Small intestine (tissue), 7 donors: ENCODE data around the gene EPHA4. TPM values are rescaled to one million over a fixed set of nuclear protein-coding genes. Genes with fewer than 3 reads are reported as not detected.

Experiments used
- DNase-seq, 2 donors: peaks; one replicate each; pipeline versions ENCODE4 v3.0.0 to v3.0.0-alpha.2; 2013
- FAIRE-seq: peaks from 2 replicates; lab custom pipeline; 2012; peaks lifted over from hg19 to GRCh38; lab: Jason Lieb, UNC
- H3K27ac ChIP-seq, 3 donors: one replicate each; pipeline ENCODE4 v1.5.1; 2013; ENCODE audit warnings: low read length in 2 of 3, mild to moderate bottlenecking in 2 of 3, control low read depth in 1 of 3, inconsistent platforms in 1 of 3, low read depth in 1 of 3, moderate library complexity in 1 of 3
- H3K27me3 ChIP-seq, 3 donors: one replicate each; pipeline ENCODE4 v1.6.1; 2013; ENCODE audit warnings: low read length in 3 of 3, inconsistent platforms in 1 of 3; ENCODE audit not compliant: control insufficient read depth in 3 of 3, insufficient read depth in 3 of 3
- H3K36me3 ChIP-seq, 3 donors: one replicate each; pipeline ENCODE4 v1.6.1; 2013; ENCODE audit warnings: low read length in 3 of 3, inconsistent platforms in 1 of 3, low read depth in 1 of 3, mild to moderate bottlenecking in 1 of 3, moderate library complexity in 1 of 3; ENCODE audit not compliant: control insufficient read depth in 3 of 3, insufficient read depth in 2 of 3
- H3K4me1 ChIP-seq, 3 donors: one replicate each; pipeline ENCODE4 v1.6.1; 2013; ENCODE audit warnings: low read length in 2 of 3, inconsistent platforms in 1 of 3, low read depth in 1 of 3, mild to moderate bottlenecking in 1 of 3, moderate library complexity in 1 of 3; ENCODE audit not compliant: control insufficient read depth in 3 of 3, insufficient read depth in 2 of 3
- H3K4me3 ChIP-seq, 3 donors: one replicate each; pipeline ENCODE4 v1.5.1; 2013; ENCODE audit warnings: low read length in 3 of 3, control low read depth in 1 of 3, inconsistent platforms in 1 of 3, low read depth in 1 of 3, mild to moderate bottlenecking in 1 of 3, moderate library complexity in 1 of 3
- H3K9me3 ChIP-seq, 2 donors: one replicate each; pipeline ENCODE4 v1.6.1; 2013; ENCODE audit warnings: low read depth in 1 of 2, low read length in 1 of 2; ENCODE audit not compliant: control insufficient read depth in 2 of 2, insufficient read depth in 1 of 2
- WGBS, 3 donors: extraction: QIAGEN DNeasy Blood & Tissue Kit; methylation state at CpG; one replicate each; pipeline ENCODE4 v1.1.7; 2013; 5-methylcytosine and 5-hydroxymethylcytosine counted together
- polyA plus RNA-seq, 4 donors: library from polyadenylated mRNA; stranded (reverse) in 3 of 4; unstranded in 1 of 4; fragments of 200-250 nt in 3 of 4; fragments of 120-200 nt in 1 of 4; gene quantifications; one replicate each; pipeline versions ENCODE4 v1.2.1 to v1.2.3, GENCODE V29; 2013
- donor health status: healthy with polysubstance abuse.
- donor health status: control.
- donor health status: control.
- donor health status: Bipolar disorder and iron deficiency.
- donor health status: healthy.

EPHA4 gene
- polyA plus RNA-seq, 4 donors, result 2.9 to 3.1 TPM; not detected in 2

DNA sequence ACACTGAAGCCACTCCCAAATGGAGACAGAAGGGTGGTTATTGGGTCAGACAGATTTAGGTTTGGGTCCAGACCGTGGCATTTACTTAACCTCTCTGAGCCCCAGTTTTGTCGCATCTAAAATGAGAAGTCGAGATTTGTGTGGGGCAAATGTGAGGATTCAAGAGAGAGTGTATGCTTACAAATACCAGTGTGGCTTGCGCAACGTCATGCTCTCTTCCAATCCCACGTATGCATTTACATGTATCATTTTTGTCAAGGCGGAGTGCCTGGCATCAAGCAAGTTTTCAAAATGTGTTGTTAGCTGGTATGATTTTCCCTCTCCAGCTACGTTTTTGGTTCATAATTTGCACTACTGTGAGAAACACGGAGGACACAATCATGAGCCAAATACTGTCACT lies 197.9 kb downstream of the EPHA4 start:
- DNase-seq (no peak), FAIRE-seq (no peak)
- Histone ChIP-seq H3K9me3 (no peaks in the 10 kb centered on the region), H3K27ac (no peak overlapping the region), H3K4me1 (no peaks in the 10 kb centered on the region), H3K4me3 (no peak overlapping the region), H3K36me3 (no peaks in the 10 kb centered on the region), H3K27me3 (peaks cover 0 to 6% (median 2%) of the 10 kb centered on the region in 3 donors)
- WGBS, 3 donors, result 83 to 93% (median 84%) methylated on average over 9 of the region's 9 CpGs

DNA sequence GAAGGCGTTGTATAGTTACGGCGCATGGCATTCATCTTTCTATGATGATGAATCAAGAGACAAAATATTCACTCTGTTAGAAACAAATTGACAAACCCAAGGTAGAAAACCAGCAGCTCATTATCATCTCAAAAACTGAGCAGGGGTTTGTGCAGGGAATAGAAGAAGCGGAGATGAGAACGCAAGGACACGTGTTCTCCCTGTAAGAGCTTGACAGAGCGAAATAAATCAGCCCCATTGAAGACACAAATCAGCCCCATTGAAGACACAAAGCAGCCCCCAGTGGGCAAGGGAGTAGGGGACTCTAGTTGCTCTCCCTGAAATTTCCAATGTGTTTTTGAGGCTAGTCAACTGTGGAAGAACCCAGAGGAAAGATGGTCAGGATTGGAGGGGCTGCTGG lies 199.2 kb downstream of the EPHA4 start:
- H3K9me3 ChIP-seq, result no peaks in the 10 kb centered on the region
- H3K4me3 ChIP-seq, result no peak overlapping the region
- H3K36me3 ChIP-seq, result no peaks in the 10 kb centered on the region
- H3K4me1 ChIP-seq, result no peaks in the 10 kb centered on the region
- whole genome bisulfite sequencing, 3 donors, result 80 to 88% (median 83%) methylated on average over 7 of the region's 7 CpGs
- no peak for FAIRE-seq
- no peak for DNase-seq
- H3K27me3 ChIP-seq, result peaks cover 0 to 6% (median 2%) of the 10 kb centered on the region in 3 donors
- H3K27ac ChIP-seq, result no peak overlapping the region

DNA sequence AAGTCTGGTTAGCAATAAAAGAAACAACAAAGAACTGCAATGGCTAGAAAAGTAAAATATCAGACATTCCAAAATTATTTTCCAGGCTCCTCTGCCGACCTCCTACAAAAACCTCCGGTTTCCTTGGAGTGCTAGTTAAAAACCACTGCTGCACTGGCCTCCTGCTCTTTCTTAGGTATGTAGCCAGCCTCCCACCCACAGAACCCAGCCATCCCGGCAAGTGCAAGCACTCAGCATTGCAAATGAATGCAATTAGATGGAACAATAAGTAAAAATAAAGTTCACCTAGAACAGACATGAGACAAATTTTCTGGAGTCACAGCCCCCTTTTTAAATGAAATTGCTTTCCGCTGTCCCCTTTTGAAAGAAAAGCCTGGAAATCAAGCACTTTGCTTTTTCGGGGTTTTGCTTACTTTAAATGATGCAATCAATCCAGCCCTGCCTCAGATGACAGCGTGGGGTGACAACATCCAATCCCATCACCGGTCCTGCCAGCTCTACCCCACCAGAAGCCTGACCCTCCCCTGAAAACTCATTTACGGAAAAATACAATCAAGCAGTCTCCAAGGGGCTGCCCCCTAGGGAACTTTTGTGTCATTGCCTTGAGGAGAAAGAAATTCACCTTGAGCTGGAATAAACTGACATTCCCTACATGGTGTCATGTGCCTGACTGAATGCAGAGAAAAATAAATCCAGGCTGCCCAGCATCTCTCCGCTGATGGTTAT lies 199.8 kb downstream of the EPHA4 start:
- WGBS, 3 donors, result 51 to 57% (median 57%) methylated on average over 9 of the region's 9 CpGs

DNA sequence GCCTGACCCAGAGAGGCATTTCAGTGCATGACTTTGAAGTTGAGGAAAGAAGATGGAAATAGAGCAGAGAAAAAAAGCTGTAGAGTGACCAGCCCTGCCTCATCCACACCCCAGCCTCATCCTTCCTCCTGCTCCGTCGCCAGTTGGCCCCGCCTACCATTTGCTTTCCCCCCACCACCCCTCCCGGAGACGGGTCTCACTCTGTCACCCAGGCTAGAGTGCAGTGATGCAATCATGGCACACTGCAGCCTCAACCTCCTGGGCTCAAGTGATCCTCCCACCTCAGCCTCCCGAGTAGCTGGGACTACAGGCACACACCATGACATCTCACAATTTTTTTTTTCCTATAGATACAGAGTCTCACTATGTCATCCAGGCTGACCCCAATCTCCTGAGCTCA lies 200.8 kb downstream of the EPHA4 start:
- no peaks in the 10 kb centered on the region for H3K4me1 ChIP-seq
- FAIRE-seq (no peak), DNase-seq (no peak)
- H3K36me3 ChIP-seq, result no peaks in the 10 kb centered on the region
- WGBS, 3 donors, result 71 to 76% (median 73%) methylated on average over 4 to 6 of the region's 6 CpGs
- peaks cover 0 to 6% (median 2%) of the 10 kb centered on the region in 3 donors for H3K27me3 ChIP-seq
- no peak overlapping the region for H3K4me3 ChIP-seq
- no peak overlapping the region for H3K27ac ChIP-seq
- H3K9me3 ChIP-seq, result no peaks in the 10 kb centered on the region

More for the DNA sequence above, 199.8 kb downstream of the EPHA4 start:
- H3K27ac ChIP-seq, result no peak overlapping the region
- H3K27me3 ChIP-seq, result peaks cover 0 to 6% (median 2%) of the 10 kb centered on the region in 3 donors
- H3K9me3 ChIP-seq, result no peaks in the 10 kb centered on the region
- no peaks in the 10 kb centered on the region for H3K36me3 ChIP-seq
- H3K4me1 ChIP-seq, result no peaks in the 10 kb centered on the region
- H3K4me3 ChIP-seq, result no peak overlapping the region
- DNase-seq (no peak), FAIRE-seq (no peak)

DNA sequence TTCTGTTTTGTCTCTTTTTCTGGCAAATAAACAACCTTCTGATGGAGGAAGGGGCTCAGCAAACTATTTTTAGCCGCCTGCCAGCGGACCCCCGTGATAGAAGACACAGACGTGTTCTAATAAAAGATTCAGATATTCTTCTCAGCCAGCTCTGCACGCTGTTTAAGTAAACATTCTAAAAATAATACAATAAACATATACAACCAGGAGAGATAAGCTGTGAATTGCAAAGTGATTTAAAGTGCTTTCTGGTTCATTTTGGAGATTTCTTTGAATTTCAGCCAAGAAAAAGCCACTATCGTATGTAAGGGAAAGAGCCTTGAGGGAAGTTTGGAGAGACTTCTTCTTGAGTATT lies 201.3 kb downstream of the EPHA4 start:
- no peak for DNase-seq
- 52 to 72% (median 67%) methylated on average over 6 of the region's 6 CpGs for WGBS, 3 donors
- Histone ChIP-seq H3K36me3 (no peaks in the 10 kb centered on the region), H3K4me1 (no peaks in the 10 kb centered on the region), H3K9me3 (no peaks in the 10 kb centered on the region), H3K27ac (no peak overlapping the region), H3K4me3 (no peak overlapping the region), H3K27me3 (peaks cover 0 to 6% (median 2%) of the 10 kb centered on the region in 3 donors)
- no peak for FAIRE-seq

DNA sequence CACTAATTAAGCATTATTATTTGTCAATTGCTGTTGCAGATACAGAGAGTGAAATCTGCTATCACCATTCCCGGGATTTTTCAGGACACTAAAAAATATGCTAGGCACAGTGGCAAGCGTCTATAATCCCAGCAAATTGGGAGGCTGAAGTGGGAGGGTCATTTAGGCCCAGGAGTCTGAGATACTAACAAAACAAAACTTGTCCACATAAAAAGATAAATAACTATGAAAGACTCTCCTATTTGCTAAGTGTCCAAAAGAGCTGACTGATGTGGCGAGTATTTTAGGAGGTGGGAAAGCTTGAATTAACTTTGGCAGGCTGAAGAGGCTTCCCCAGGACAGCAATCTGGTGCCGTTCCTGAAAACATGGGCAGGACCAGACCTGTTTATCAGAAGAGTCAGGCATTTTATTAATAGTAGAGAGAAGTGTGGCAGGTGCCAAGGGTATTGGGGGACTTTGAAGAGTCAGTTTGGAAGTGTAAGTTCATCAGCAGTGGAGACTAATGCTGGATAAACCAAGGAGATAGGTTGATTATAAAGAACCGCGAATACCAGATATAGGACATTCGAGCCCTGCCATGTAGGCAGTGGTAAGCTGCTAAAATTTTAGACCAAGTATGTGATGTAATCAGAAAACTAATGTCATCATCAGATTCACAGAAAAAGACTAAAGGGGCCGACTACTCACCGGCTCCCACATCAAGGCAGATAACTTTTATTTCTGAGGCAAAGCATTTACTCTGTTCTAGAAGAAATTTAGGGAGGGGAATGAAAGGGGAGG lies 201.8 kb downstream of the EPHA4 start:
- H3K36me3 ChIP-seq, result no peaks in the 10 kb centered on the region
- 70 to 80% (median 72%) methylated on average over 9 of the region's 9 CpGs for WGBS, 3 donors
- no peak overlapping the region for H3K27ac ChIP-seq
- no peaks in the 10 kb centered on the region for H3K9me3 ChIP-seq
- DNase-seq (no peak), FAIRE-seq (no peak)
- no peaks in the 10 kb centered on the region for H3K4me1 ChIP-seq
- peaks cover 0 to 6% (median 2%) of the 10 kb centered on the region in 3 donors for H3K27me3 ChIP-seq
- no peak overlapping the region for H3K4me3 ChIP-seq
